GM12865 (cell line): ENCODE results near the gene ANP32D.
"Not testable (repeated sequence)": the region's sequence is repeated elsewhere in the genome, so short reads cannot be mapped to it uniquely, and the experiment has no call there.

Experiments used
- DNase-seq: peaks from one replicate; pipeline ENCODE4 v3.0.0; 2010; ENCODE audit warnings: low read depth
- H3K4me3 ChIP-seq: 2 replicates; pipeline ENCODE4 v1.5.1; 2011; ENCODE audit warnings: mild to moderate bottlenecking, low read depth, low read length, control low read depth
- TF ChIP-seq, protein P1 (sequence below): IDR thresholded peaks from 2 replicates; pipeline ENCODE4 v1.5.1; 2011; ENCODE audit warnings: low read length, control low read depth, low read depth, inconsistent platforms; ENCODE audit not compliant: insufficient read depth; ENCODE audit errors: missing control alignments

The ANP32D gene

DNA sequence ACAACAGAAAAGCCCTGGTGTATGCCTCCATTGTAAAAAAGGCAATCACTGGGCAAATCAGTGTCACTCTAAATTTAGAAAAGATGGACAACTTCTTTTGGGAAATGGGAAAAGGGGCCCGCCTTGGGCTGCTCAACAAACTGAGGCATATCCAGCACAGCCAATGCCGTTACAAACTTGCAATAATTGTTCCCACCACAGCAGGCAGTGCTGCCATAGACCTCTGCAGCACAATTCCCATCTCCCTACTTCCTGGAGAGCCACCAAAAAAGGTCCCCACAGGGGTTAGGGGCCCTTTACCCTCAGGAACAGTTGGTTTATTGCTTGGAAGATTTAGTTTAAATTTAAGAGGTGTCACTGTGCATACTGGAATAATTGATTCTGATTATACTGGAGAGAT lies 36.6 kb downstream of the ANP32D start:
- TF ChIP-seq, protein P1, sequence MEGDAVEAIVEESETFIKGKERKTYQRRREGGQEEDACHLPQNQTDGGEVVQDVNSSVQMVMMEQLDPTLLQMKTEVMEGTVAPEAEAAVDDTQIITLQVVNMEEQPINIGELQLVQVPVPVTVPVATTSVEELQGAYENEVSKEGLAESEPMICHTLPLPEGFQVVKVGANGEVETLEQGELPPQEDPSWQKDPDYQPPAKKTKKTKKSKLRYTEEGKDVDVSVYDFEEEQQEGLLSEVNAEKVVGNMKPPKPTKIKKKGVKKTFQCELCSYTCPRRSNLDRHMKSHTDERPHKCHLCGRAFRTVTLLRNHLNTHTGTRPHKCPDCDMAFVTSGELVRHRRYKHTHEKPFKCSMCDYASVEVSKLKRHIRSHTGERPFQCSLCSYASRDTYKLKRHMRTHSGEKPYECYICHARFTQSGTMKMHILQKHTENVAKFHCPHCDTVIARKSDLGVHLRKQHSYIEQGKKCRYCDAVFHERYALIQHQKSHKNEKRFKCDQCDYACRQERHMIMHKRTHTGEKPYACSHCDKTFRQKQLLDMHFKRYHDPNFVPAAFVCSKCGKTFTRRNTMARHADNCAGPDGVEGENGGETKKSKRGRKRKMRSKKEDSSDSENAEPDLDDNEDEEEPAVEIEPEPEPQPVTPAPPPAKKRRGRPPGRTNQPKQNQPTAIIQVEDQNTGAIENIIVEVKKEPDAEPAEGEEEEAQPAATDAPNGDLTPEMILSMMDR: no peak
- no peak overlapping the region for H3K4me3 ChIP-seq
- DNase-seq: no peak

DNA sequence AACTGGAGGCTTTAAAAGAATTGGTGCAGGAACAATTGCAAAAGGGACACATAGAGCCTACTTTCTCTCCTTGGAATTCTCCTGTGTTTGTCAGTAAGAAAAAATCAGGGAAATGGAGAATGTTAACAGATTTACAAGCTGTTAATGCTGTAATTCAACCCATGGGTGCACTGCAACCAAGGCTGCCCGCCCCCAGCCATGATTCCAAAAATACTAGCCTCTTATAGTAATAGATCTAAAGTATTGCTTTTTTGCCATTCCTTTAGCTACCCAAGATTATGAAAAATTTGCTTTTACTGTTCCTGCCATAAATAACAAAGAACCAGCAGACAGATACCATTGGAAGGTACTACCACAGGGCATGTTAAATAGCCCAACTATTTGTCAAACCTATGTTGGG lies 37.8 kb downstream of the ANP32D start:
- no peak overlapping the region for H3K4me3 ChIP-seq
- TF ChIP-seq, protein P1: no peak
- no peak for DNase-seq

DNA sequence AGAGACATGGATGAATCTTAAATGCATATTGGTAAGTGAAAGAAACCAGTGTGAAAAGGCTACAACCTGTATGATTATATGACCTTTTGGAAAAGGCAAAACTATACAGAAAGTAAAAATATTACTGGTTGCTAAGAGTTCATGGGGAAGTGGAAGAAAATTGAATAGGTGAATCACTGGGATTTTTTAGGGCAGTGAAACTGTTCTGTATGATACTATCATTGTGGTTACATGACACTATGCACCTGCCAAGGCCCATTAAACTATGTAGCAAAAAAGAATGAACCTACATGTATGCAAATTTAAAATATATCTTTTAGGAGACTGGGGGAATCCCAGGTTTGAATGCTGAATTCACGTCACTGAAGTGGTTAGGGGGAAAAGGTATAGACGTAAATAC lies 40.5 kb downstream of the ANP32D start:
- no peak overlapping the region for H3K4me3 ChIP-seq
- TF ChIP-seq, protein P1: no peak
- peak; percentile 63 for DNase-seq

DNA sequence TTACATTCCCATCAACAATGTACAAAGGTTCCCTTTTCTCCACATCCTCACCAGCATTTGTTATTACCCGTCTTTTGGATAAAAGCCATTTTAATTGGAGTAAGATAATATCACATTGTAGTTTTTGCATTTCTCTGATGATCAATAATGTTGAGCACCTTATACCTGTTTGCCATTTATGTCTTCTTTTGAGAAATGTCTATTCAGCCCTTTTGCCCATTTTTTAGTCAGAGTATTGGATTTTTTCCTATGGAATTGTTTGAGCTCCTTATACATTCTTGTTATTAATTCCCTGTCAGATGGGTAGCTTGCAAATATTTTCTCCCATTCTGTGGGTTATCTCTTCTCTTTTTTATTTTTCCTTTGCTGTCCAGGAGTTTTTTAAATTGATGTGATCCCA lies 42.4 kb downstream of the ANP32D start:
- H3K4me3 ChIP-seq: no peak overlapping the region
- TF ChIP-seq, protein P1: no peak
- DNase-seq: no peak

DNA sequence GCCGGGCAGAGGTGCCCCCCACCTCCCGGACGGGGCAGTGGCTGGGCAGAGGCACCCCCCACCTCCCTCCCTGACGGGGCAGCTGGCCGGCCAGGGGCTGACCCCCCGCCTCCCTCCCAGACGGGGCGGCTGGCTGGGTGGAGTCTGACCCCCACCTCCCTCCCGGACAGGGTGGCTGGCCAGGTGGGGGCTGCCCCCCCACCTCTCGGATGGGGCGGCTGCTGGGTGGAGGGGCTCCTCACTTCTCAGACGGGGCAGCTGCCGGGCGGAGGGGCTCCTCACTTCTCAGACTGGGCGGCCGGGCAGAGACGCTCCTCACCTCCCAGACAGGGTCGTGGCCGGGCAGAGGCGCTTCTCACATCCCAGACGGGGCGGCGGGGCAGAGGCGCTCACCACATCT lies 48.0 kb downstream of the ANP32D start:
- DNase-seq, H3K4me3 ChIP-seq: not testable (repeated sequence)
